Psoas muscle (tissue), 8 donors: Measurements from ENCODE around the gene CRYBG1. TPM values are rescaled to one million over a fixed set of nuclear protein-coding genes. Genes with fewer than 3 reads are reported as not detected.

Experiments used
- ATAC-seq, 4 donors: fragments of 200-7000 bp; cut with Tn5 transposase; one replicate each; pipeline ENCODE4 v1.9.1; 2020; ENCODE audit warnings: moderate library complexity in 3 of 4, mild to moderate bottlenecking in 2 of 4
- DNase-seq, 2 donors: peaks; one replicate each; pipeline ENCODE4 v3.0.0-alpha.2; 2020
- H3K27ac ChIP-seq: fragments of 200-600 bp; one replicate; pipeline ENCODE4 v1.8.0; 2022
- H3K27me3 ChIP-seq, 3 donors: fragments of 200-600 bp in 1 of 3; one replicate each; pipeline versions ENCODE4 v1.6.1 to v1.8.0; 2013 to 2022; ENCODE audit warnings: low read length in 2 of 3, mild to moderate bottlenecking in 2 of 3, moderate library complexity in 1 of 3; ENCODE audit not compliant: insufficient read depth in 3 of 3
- H3K36me3 ChIP-seq, 2 donors: fragments of 200-600 bp in 1 of 2; one replicate each; pipeline versions ENCODE4 v1.6.1 to v1.8.0; 2013 to 2022; ENCODE audit warnings: low read depth in 1 of 2, mild to moderate bottlenecking in 1 of 2, moderate library complexity in 1 of 2; ENCODE audit not compliant: insufficient read depth in 1 of 2
- H3K4me1 ChIP-seq: fragments of 200-600 bp; one replicate; pipeline ENCODE4 v1.8.0; 2022
- H3K4me3 ChIP-seq: fragments of 200-600 bp; one replicate; pipeline ENCODE4 v1.8.0; 2022; ENCODE audit warnings: mild to moderate bottlenecking
- H3K9me3 ChIP-seq: fragments of 200-600 bp; one replicate; pipeline ENCODE4 v1.8.0; 2022
- WGBS, 3 donors: extraction: QIAGEN DNeasy Blood & Tissue Kit; methylation state at CpG; one replicate each; pipeline versions ENCODE4 v1.1.6 to v1.1.7; 2013; 5-methylcytosine and 5-hydroxymethylcytosine counted together
- intact Hi-C, 2 donors: fragments of 100-400 bp; cut with DNase I; formaldehyde crosslinking; loops; one replicate each; pipeline versions ENCODE4 v1.11.0 to v1.14.2; 2022
- polyA plus RNA-seq, 3 donors: library from polyadenylated mRNA; stranded (reverse); fragments of 200-250 nt; gene quantifications; one replicate each; pipeline ENCODE4 v1.2.3, GENCODE V29; 2013
- total RNA-seq, 4 donors: library from RNA; stranded (reverse); fragmentation: NEBNext Ultra II Directional in 2 of 4; extraction: Animal tissue kit (Norgen Biotek cat#: 25700) in 2 of 4; gene quantifications; one replicate each; pipeline versions ENCODE4 v1.2.1 to v1.2.4, GENCODE V29; 2021 to 2023
- TF ChIP-seq, protein P1 (sequence below): fragments of 200-600 bp; IDR thresholded peaks from one replicate; pipeline ENCODE4 v1.8.0; 2022; ENCODE audit warnings: antibody characterized with exemption
- donor health status: healthy with polysubstance abuse.
- donor health status: DM: no; HTN: no; CAD: no; lungs with moderate emphysema.
- donor health status: Bipolar disorder and iron deficiency.
- donor health status: healthy.
- donor health status: DM: yes; HTN: yes; CAD: no.
- donor health status: DM: no; HTN: no; CAD: no.
- donor health status: DM: no; HTN: no; CAD: no.
- donor health status: DM: yes; HTN: yes; CAD: no.

The CRYBG1 gene
- total and polyA plus RNA-seq, 7 donors: 0.17 to 1.6 (median 0.82) TPM

DNA sequence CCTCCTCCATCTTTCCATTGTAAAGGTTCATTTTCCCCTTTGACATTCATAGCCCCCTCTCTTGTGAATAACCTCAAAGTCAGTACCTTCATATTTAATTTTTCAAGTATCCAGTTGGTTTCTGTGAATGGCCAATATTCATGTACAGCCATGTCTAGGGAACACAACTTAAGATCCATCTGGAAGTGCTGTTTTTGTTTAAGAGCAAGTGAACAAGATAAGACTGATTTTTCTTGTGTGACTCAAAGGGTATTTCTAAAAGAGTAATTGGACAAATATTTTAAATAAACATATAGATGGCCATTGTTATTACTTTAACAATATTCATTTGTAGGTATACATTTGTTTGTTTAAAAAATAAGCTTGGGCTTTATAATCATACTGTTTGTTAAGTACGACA lies 175.8 kb downstream of the CRYBG1 start:
- TF ChIP-seq, protein P1, sequence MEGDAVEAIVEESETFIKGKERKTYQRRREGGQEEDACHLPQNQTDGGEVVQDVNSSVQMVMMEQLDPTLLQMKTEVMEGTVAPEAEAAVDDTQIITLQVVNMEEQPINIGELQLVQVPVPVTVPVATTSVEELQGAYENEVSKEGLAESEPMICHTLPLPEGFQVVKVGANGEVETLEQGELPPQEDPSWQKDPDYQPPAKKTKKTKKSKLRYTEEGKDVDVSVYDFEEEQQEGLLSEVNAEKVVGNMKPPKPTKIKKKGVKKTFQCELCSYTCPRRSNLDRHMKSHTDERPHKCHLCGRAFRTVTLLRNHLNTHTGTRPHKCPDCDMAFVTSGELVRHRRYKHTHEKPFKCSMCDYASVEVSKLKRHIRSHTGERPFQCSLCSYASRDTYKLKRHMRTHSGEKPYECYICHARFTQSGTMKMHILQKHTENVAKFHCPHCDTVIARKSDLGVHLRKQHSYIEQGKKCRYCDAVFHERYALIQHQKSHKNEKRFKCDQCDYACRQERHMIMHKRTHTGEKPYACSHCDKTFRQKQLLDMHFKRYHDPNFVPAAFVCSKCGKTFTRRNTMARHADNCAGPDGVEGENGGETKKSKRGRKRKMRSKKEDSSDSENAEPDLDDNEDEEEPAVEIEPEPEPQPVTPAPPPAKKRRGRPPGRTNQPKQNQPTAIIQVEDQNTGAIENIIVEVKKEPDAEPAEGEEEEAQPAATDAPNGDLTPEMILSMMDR: no peak
- Histone ChIP-seq H3K4me3 (no peak overlapping the region), H3K27me3 (peaks cover 0 to 4% (median 4%) of the 10 kb centered on the region in 3 donors), H3K9me3 (no peaks in the 10 kb centered on the region), H3K27ac (no peak overlapping the region), H3K4me1 (no peaks in the 10 kb centered on the region), H3K36me3 (no peaks in the 10 kb centered on the region)
- DNase-seq (no peak), ATAC-seq (no peak)
- intact Hi-C loops: no loop called here
- WGBS, 3 donors: 90 to 98% (median 97%) methylated on average over 1 of the region's 1 CpG

DNA sequence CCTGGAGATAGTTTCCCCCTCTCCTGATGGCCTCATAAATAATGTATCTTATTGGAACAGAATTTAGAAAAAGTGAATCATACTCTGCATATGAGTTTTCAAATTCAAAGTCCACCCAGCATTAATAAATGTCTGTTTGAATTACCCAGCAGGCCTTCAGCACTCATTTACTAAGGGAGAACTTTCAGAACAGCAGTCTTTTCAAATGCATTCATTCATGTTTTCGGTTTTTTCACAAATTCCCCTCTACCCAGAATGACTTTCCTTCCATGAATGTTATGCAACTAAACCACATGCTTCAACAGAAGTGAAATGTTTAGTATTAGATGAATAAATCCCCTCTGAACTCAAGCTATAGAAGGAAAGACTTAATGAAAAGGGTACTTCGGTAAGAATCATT lies 176.3 kb downstream of the CRYBG1 start:
- WGBS, 3 donors: 78 to 85% (median 85%) methylated on average over 2 of the region's 2 CpGs
- DNase-seq (no peak), ATAC-seq (no peak)
- no peaks in the 10 kb centered on the region for H3K4me1 ChIP-seq
- H3K27me3 ChIP-seq: peaks cover 0 to 4% (median 4%) of the 10 kb centered on the region in 3 donors
- H3K27ac ChIP-seq: no peak overlapping the region
- no peaks in the 10 kb centered on the region for H3K36me3 ChIP-seq
- H3K9me3 ChIP-seq: no peaks in the 10 kb centered on the region
- intact Hi-C loops: no loop called here
- TF ChIP-seq, protein P1: no peak
- no peak overlapping the region for H3K4me3 ChIP-seq

DNA sequence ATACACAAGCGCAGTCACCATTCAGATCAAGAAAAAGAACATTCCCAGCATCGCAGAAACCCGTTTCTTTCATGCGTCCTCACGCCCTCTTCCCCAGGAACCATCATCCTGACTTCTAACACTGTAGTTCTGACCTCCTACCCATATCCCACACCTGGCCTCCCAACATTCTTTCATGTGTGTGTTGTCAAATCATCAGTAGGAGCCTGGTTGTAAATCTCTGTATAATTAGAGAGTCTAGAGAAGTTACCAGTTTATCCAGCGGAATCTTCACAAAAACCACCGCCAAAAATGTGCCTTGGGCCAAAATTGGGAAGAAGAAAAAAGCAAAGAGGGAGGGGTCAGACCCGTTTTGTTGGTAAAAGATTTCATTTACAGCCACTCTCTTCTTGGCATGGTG lies 177.1 kb downstream of the CRYBG1 start:
- no peaks in the 10 kb centered on the region for H3K4me1 ChIP-seq
- intact Hi-C loops: no loop called here
- no peak for ATAC-seq
- peaks cover 0 to 4% (median 2%) of the 10 kb centered on the region in 3 donors for H3K27me3 ChIP-seq
- no peaks in the 10 kb centered on the region for H3K9me3 ChIP-seq
- no peaks in the 10 kb centered on the region for H3K36me3 ChIP-seq
- no peak overlapping the region for H3K27ac ChIP-seq
- H3K4me3 ChIP-seq: no peak overlapping the region
- TF ChIP-seq, protein P1: no peak
- WGBS, 3 donors: 76 to 81% (median 78%) methylated on average over 8 of the region's 8 CpGs
- DNase-seq: no peak

DNA sequence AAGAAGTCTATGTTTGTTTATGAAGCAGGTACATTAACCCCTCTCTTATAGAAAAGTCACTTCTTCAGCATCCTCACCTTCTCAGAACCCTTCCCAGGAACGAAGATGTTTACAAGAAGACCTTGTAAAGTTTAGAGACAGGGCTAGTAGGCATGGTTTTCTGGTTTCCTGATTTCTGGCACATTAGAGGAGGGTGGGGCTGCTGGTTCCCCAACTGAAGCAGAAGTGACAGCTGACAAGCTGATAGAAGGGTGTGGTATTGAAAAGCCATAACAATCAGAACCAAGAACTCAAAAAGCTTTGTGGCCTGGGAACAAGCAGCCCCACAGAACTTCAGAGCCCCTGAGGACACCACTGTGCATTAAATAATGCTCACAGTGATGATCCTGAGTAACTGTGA lies 177.6 kb downstream of the CRYBG1 start:
- TF ChIP-seq, protein P1: no peak
- Histone ChIP-seq H3K27ac (no peak overlapping the region), H3K9me3 (no peaks in the 10 kb centered on the region), H3K27me3 (peaks cover 0 to 2% (median 2%) of the 10 kb centered on the region in 3 donors), H3K4me1 (no peaks in the 10 kb centered on the region), H3K36me3 (no peaks in the 10 kb centered on the region), H3K4me3 (no peak overlapping the region)
- no peak for ATAC-seq
- intact Hi-C loops: no loop called here
- WGBS, 3 donors: 48 to 88% (median 83%) methylated on average over 1 of the region's 1 CpG
- DNase-seq: no peak

DNA sequence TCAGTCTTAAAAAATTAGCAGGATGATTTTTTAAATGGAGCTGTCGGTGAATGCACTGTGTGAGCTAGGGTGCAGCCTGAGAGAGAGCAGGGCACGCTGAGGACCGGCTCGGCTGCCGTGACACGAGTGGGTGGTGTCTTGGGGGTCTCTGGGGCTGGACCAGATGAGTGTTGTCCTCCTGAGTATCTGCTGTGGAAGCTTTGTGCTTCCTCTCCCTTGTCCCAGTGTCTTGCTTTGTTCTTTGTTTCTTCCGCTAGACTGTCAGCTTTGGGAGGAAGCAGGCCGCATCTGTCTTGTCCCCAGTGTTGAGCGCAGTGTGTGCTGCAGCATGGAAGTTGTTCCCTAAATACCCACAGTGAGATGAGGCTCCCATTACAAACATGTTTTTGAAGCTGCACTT lies 179.4 kb downstream of the CRYBG1 start:
- no peak for ATAC-seq
- 76 to 80% (median 76%) methylated on average over 9 of the region's 9 CpGs for WGBS, 3 donors
- intact Hi-C loops: no loop called here

More for the DNA sequence above, 179.4 kb downstream of the CRYBG1 start:
- no peak for DNase-seq
- Histone ChIP-seq H3K4me1 (no peaks in the 10 kb centered on the region), H3K4me3 (no peak overlapping the region), H3K9me3 (no peaks in the 10 kb centered on the region), H3K27ac (no peak overlapping the region), H3K36me3 (no peaks in the 10 kb centered on the region), H3K27me3 (peaks cover 0 to 2% (median 0%) of the 10 kb centered on the region in 3 donors)
- TF ChIP-seq, protein P1: no peak
